COR-L47 (cell line): ENCODE results near the gene IPO11.
"Not testable (repeated sequence)": the region's sequence is repeated elsewhere in the genome, so short reads cannot be mapped to it uniquely, and the experiment has no call there.

ENCODE experiments used
- DNase-seq: peaks from one replicate; lab custom pipeline; 2025; lab: John Stamatoyannopoulos, UW

The IPO11 gene

GRCh38 chr5:62514510-62515119 is 102.1 kb downstream of the IPO11 start:
- DNase-seq = no peak

- DNase-seq = not testable (repeated sequence)
These were observed 108.2 kb downstream of the IPO11 start for GRCh38 chr5:62520812-62521211.

GRCh38 chr5:62521319-62521718 is 108.8 kb downstream of the IPO11 start:
- no peak for DNase-seq

- DNase-seq = no peak
These were observed 110.2 kb downstream of the IPO11 start for GRCh38 chr5:62522811-62523210.

GRCh38 chr5:62533597-62533996 is 121.0 kb downstream of the IPO11 start:
- DNase-seq = no peak

- DNase-seq = no peak
These were observed 122.1 kb downstream of the IPO11 start for GRCh38 chr5:62534461-62535236.

GRCh38 chr5:62536232-62536631 is 123.7 kb downstream of the IPO11 start:
- no peak for DNase-seq

- no peak for DNase-seq
These were observed 124.2 kb downstream of the IPO11 start for GRCh38 chr5:62536783-62537182.

- no peak for DNase-seq
These were observed 125.7 kb downstream of the IPO11 start for GRCh38 chr5:62538017-62538942.

- DNase-seq = no peak
These were observed 130.2 kb downstream of the IPO11 start for GRCh38 chr5:62542720-62543119.

- DNase-seq = no peak
These were observed 135.5 kb downstream of the IPO11 start for GRCh38 chr5:62547945-62548630.

- DNase-seq = no peak
These were observed 137.5 kb downstream of the IPO11 start for GRCh38 chr5:62550103-62550502.

- DNase-seq = no peak
These were observed 143.4 kb downstream of the IPO11 start for GRCh38 chr5:62555930-62556329.

GRCh38 chr5:62558941-62559340 is 146.4 kb downstream of the IPO11 start:
- DNase-seq = no peak

- DNase-seq = no peak
These were observed 148.2 kb downstream of the IPO11 start for GRCh38 chr5:62560786-62561185.

GRCh38 chr5:62561896-62562295 is 149.3 kb downstream of the IPO11 start:
- no peak for DNase-seq

GRCh38 chr5:62562867-62563266 is 150.3 kb downstream of the IPO11 start:
- no peak for DNase-seq

GRCh38 chr5:62564101-62564500 is 151.5 kb downstream of the IPO11 start:
- DNase-seq = no peak

GRCh38 chr5:62565740-62566139 is 153.2 kb downstream of the IPO11 start:
- DNase-seq = not testable (repeated sequence)

- no peak for DNase-seq
These were observed 155.6 kb downstream of the IPO11 start for GRCh38 chr5:62568143-62568542.

- no peak for DNase-seq
These were observed 156.4 kb downstream of the IPO11 start for GRCh38 chr5:62568800-62569432.

GRCh38 chr5:62569470-62569869 is 156.9 kb downstream of the IPO11 start:
- no peak for DNase-seq
